ENCODE measurements around the gene SLC5A6. TPM values are rescaled to one million over a fixed set of nuclear protein-coding genes. Genes with fewer than 3 reads are reported as not detected.

The SLC5A6 gene
- total RNA-seq, 2 experiments from 2014 or later: 34.9 to 37.7 TPM

- H3K9me3 Mint-ChIP-seq: no peaks in the 10 kb centered on the region
- intact Hi-C loops (cut with micrococcal nuclease): no loop called here
- no peak for TF ChIP-seq CTCF (IDR thresholded peaks at IDR 0.05)
Measured at GRCh38 chr2:27170581-27171337, 41.3 kb downstream of the SLC5A6 start.

GRCh38 chr2:27164960-27165763 lies 46.9 kb downstream of the SLC5A6 start:
- ATAC-seq: no peak
- Mint-ChIP-seq H3K4me3 (no peak overlapping the region), H3K27ac (no peak overlapping the region), H3K9me3 (no peaks in the 10 kb centered on the region), H3K36me3 (ENCODE audit: low read depth) (no peaks in the 10 kb centered on the region), H3K27me3 (peaks cover 1% of the 10 kb centered on the region), H3K4me1 (ENCODE audit: low read depth) (peaks cover 4% of the 10 kb centered on the region)
- CTCF ChIA-PET: interaction anchor here (1.4 to 1.9 kb wide), 3 partner anchors 11 to 115 kb away, joined by 4 to 7 read pairs (median 5); no protein-coding TSS in a partner anchor
- TF ChIP-seq CTCF (IDR thresholded peaks at IDR 0.05): no peak
- POLR2A ChIA-PET: no interaction called here
- DNase-seq: no peak
- intact Hi-C loops (cut with micrococcal nuclease): no loop called here

More at GRCh38 chr2:27170581-27171337, 41.3 kb downstream of the SLC5A6 start:
- POLR2A ChIA-PET: no interaction called here
- no peak for ATAC-seq
- H3K4me1 Mint-ChIP-seq (ENCODE audit: low read depth): peaks cover 6% of the 10 kb centered on the region
- no peak overlapping the region for H3K27ac Mint-ChIP-seq
- no peaks in the 10 kb centered on the region for H3K36me3 Mint-ChIP-seq (ENCODE audit: low read depth)
- peaks cover 9% of the 10 kb centered on the region for H3K27me3 Mint-ChIP-seq
- CTCF ChIA-PET: interaction anchor here (1.0 to 2.4 kb wide), 31 partner anchors 8 to 239 kb away, joined by 3 to 27 read pairs (median 4); partner anchors contain the start of gene ABHD1
- H3K4me3 Mint-ChIP-seq: no peak overlapping the region
- DNase-seq: no peak

- POLR2A ChIA-PET: interaction anchor here (0.7 kb wide), 1 partner anchor 349 kb away, joined by 3 read pairs; no protein-coding TSS in a partner anchor
- intact Hi-C loops (cut with micrococcal nuclease): no loop called here
- Mint-ChIP-seq H3K27ac (no peak overlapping the region), H3K9me3 (no peaks in the 10 kb centered on the region), H3K4me1 (ENCODE audit: low read depth) (peaks cover 4% of the 10 kb centered on the region), H3K4me3 (no peak overlapping the region), H3K36me3 (ENCODE audit: low read depth) (no peaks in the 10 kb centered on the region), H3K27me3 (no peaks in the 10 kb centered on the region)
- TF ChIP-seq CTCF (IDR thresholded peaks at IDR 0.05): no peak
- CTCF ChIA-PET: no interaction called here
- no peak for ATAC-seq
- DNase-seq: no peak
Measured at GRCh38 chr2:27162151-27163121, 49.6 kb downstream of the SLC5A6 start.

- POLR2A ChIA-PET: no interaction called here
Measured at GRCh38 chr2:27160191-27160590, 51.9 kb downstream of the SLC5A6 start.

More at GRCh38 chr2:27160191-27160590, 51.9 kb downstream of the SLC5A6 start:
- ATAC-seq (no peak), DNase-seq (no peak)
- H3K4me3 Mint-ChIP-seq: no peak overlapping the region
- no peaks in the 10 kb centered on the region for H3K4me1 Mint-ChIP-seq (ENCODE audit: low read depth)
- TF ChIP-seq CTCF (IDR thresholded peaks at IDR 0.05): no peak
- no peaks in the 10 kb centered on the region for H3K9me3 Mint-ChIP-seq
- CTCF ChIA-PET: interaction anchor here (3.8 kb wide), 1 partner anchor 10 kb away, joined by 17 read pairs; no protein-coding TSS in a partner anchor
- intact Hi-C loops (cut with micrococcal nuclease): no loop called here
- H3K27ac Mint-ChIP-seq: no peak overlapping the region
- H3K27me3 Mint-ChIP-seq: no peaks in the 10 kb centered on the region
- H3K36me3 Mint-ChIP-seq (ENCODE audit: low read depth): no peaks in the 10 kb centered on the region
